GM21737 (cell line): ENCODE data around the gene NDUFA1.
"Not testable (repeated sequence)": the region's sequence is repeated elsewhere in the genome, so short reads cannot be mapped to it uniquely, and the experiment has no call there.

Experiments used
- ATAC-seq: cut with Tn5 transposase; IDR thresholded peaks from one replicate; pipeline ENCODE4 v1.9.1; 2021; ENCODE audit warnings: mild to moderate bottlenecking, moderate library complexity; ENCODE audit not compliant: unreplicated experiment

NDUFA1 gene

GRCh38 chrX:119871599-119872395, at the start of gene NDUFA1, which contains the start of gene RNF113A:
NDUFA1 (plus strand) TSS chrX:119871832; CDS start chrX:119871912, 80 bp downstream.
RNF113A (minus strand) TSS chrX:119871733; CDS start chrX:119871613, 120 bp downstream.
- ATAC-seq, result peak; percentile 92

- not testable (repeated sequence) for ATAC-seq
Measured at GRCh38 chrX:119824221-119824620, 47.4 kb upstream of the NDUFA1 start.

GRCh38 chrX:119826399-119826959, 45.2 kb upstream of the NDUFA1 start:
- ATAC-seq, result no peak

- no peak for ATAC-seq
Measured at GRCh38 chrX:119828446-119828845, 43.2 kb upstream of the NDUFA1 start.

- no peak for ATAC-seq
Measured at GRCh38 chrX:119833905-119834304, 37.7 kb upstream of the NDUFA1 start.

GRCh38 chrX:119852382-119853353, 19.0 kb upstream of the NDUFA1 start, which contains the start of gene UPF3B:
UPF3B (minus strand) TSS chrX:119852963; CDS start chrX:119852928, 35 bp downstream.
- peak; percentile 98 for ATAC-seq

GRCh38 chrX:119853444-119853843, 18.2 kb upstream of the NDUFA1 start:
- ATAC-seq, result no peak

- peak; percentile 18 for ATAC-seq
Measured at GRCh38 chrX:119870626-119871131, 953 bp upstream of the NDUFA1 start.

GRCh38 chrX:119871245-119871598, 410 bp upstream of the NDUFA1 start:
- peak; percentile 23 for ATAC-seq

- no peak for ATAC-seq
Measured at GRCh38 chrX:119878740-119879139, 7.1 kb downstream of the NDUFA1 start.

- ATAC-seq, result no peak
Measured at GRCh38 chrX:119880076-119880475, 8.4 kb downstream of the NDUFA1 start.

- ATAC-seq, result peak; percentile 71
Measured at GRCh38 chrX:119880552-119881437, 9.2 kb downstream of the NDUFA1 start.

- ATAC-seq, result no peak
Measured at GRCh38 chrX:119885554-119886428, 14.2 kb downstream of the NDUFA1 start.

GRCh38 chrX:119887721-119888425, 16.2 kb downstream of the NDUFA1 start:
- peak; percentile 75 for ATAC-seq

GRCh38 chrX:119890626-119891025, 19.0 kb downstream of the NDUFA1 start:
- ATAC-seq, result not testable (repeated sequence)

- ATAC-seq, result not testable (repeated sequence)
Measured at GRCh38 chrX:119891961-119892692, 20.5 kb downstream of the NDUFA1 start.

- no peak for ATAC-seq
Measured at GRCh38 chrX:119895843-119896326, 24.3 kb downstream of the NDUFA1 start, which contains the start of gene AKAP14. AKAP14 (plus strand) TSS chrX:119895893; CDS start chrX:119903224, 7,331 bp downstream.
